GM12801 (cell line): ENCODE data around the gene C11orf52.

Source experiments
- TF ChIP-seq, protein P1 (sequence below): IDR thresholded peaks from one replicate; pipeline ENCODE4 v1.5.1; 2011; ENCODE audit warnings: control low read depth; ENCODE audit not compliant: insufficient read length; ENCODE audit errors: extremely low read depth

Gene C11orf52

DNA sequence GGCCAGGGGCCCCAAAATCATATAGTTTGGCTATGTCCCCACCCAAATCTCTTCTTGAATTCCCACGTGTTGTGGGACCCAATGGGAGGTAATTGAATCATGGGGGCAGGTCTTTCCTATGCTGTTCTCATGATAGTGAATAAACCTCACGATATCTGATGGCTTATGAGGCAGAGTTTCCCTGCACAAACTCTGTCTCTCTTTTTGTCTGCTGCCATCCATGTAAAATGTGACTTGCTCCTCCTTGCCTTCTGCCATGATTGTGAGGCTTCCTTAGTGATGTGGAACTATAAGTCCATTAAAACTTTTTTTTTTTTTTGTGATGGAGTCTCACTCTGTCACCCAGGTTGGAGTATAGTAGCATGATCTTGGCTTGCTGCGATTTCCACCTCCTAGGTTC lies 32.9 kb downstream of the C11orf52 start:
- TF ChIP-seq, protein P1, sequence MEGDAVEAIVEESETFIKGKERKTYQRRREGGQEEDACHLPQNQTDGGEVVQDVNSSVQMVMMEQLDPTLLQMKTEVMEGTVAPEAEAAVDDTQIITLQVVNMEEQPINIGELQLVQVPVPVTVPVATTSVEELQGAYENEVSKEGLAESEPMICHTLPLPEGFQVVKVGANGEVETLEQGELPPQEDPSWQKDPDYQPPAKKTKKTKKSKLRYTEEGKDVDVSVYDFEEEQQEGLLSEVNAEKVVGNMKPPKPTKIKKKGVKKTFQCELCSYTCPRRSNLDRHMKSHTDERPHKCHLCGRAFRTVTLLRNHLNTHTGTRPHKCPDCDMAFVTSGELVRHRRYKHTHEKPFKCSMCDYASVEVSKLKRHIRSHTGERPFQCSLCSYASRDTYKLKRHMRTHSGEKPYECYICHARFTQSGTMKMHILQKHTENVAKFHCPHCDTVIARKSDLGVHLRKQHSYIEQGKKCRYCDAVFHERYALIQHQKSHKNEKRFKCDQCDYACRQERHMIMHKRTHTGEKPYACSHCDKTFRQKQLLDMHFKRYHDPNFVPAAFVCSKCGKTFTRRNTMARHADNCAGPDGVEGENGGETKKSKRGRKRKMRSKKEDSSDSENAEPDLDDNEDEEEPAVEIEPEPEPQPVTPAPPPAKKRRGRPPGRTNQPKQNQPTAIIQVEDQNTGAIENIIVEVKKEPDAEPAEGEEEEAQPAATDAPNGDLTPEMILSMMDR = no peak

DNA sequence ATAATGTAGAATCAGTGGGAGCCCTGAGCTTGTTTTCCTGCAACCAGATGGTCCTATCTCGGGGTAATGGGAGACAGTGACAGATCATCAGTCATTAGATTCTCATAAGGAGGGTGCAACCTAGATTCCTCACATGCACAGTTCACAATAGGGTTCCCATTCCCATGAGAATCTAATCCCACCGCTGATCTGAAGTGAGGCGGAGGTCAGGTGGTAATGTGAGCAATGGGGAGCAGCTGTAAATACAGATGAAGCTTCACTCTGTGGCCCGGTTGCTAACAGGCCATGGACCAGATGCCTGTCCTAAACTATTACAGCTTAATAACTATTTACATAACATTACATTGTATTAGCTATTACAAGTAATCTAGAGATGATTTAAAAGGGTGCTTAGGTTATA lies 35.4 kb downstream of the C11orf52 start:
- TF ChIP-seq, protein P1 = no peak

DNA sequence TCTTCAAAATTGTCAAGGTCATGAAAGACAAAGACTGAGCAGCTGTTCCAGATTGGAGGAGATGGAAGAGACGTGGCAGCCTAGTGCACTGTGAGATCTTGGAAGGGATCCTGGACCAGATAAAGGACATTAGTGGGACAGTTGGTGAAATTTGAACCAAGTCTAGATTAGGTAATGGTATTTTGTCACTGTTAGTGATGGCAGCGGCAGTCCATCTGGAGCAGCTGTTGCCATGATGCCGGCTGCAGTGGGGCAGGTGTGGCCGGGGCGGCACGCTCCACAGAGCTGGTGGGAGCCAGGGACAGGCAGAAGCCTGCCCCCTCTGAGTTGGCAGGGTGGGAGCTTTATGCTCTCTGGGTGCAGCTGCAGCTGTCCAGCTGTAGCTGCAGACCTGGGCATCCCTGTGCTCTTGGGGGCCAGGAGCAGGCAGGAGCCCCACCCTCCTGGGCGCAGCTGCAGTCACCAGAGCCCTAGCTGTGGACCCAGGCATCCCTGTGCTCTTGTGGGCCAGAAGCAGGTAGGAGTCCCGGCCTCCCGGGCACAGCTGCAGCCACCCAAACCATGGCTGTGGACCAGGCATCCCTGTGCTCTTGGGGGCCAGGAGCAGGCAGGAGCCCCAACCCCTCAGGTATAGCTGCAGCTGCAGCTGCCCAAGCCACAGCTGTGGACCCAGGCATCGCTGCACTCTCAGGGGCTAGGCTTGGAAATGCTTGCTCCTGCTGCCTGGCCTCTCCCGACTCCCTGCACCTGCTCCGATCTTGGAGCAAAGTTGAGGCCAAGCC lies 39.1 kb downstream of the C11orf52 start:
- TF ChIP-seq, protein P1 = no peak

DNA sequence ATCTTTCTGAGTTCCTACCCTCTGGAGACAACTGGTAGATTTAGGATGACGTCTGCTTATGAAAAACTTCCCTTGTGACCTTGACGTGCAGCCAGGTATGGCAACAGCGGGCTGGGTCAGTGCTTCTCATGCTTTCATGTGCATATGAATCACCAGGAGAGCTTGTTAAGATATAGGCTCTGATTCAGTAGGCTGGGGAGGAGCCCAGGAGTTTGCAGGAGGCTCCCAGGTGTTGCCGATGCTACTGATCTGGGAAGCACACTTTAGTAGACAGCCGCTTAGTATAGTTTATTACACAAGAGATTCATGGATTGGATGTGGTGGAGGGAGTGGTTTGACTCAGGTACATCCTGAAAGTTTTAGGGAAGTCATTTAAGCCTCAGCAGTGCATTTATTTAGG lies 42.2 kb downstream of the C11orf52 start:
- TF ChIP-seq, protein P1 = no peak

DNA sequence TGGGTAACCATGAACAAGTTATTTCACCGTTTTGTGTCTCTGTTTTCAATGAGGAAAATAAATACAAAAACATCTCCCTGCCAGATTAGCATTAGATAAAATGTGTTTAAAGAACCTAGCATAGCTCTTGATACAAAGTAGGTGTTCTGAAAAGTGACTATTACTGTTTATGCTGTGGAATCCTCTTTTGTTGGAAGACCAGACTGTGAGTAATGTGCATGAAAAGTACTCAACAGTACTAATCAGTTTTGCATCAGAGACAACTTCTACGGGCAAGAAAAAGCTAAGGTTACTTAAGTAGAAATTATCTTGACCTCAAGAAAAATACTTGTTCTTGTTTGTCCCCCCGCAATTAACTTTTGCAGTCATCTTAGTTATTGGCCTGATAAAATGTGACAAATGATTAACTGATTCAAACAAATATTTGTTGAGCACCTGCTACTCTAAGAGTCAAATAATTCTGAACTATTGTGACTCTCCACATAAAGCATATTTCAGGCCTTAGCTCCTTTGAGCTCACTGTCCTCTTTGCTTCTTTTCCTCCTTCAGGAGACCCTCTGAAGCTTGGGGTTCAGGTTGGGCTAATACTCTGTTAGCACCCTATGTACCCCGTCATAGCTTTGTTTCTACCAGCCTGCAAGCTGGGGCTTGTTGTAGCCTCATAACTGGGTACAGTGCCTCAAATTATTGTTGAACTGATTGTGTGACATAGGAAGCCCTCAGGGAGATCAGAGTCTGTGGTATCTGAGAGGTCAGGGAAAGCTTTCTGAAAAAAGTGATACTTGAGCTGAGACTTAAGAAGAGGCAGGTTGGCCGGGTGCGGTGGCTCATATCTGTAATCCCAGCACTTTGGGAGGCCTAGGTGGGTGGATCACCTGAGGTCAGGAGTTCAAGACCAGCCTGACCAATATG lies 42.9 kb downstream of the C11orf52 start:
- TF ChIP-seq, protein P1 = no peak

DNA sequence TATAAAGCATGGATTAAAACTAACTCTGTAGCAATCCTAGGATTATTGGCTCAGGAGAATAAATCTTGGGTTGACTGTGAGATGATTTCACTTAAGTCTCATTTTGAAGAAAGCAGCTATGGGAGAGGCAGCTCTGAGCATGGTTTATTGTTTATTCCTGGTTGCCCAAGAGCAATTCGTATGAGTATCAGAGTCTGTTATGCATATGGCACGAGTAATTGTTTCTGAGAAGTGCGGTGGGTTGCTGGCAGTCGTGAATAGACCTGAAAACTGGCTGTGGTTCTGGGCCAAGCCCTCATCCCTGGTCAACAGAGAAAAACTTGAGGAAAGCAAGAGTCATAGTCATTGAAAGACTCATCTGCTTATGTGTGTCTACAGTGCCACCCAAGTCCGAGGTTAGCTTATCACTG lies 45.2 kb downstream of the C11orf52 start:
- TF ChIP-seq, protein P1 = no peak

DNA sequence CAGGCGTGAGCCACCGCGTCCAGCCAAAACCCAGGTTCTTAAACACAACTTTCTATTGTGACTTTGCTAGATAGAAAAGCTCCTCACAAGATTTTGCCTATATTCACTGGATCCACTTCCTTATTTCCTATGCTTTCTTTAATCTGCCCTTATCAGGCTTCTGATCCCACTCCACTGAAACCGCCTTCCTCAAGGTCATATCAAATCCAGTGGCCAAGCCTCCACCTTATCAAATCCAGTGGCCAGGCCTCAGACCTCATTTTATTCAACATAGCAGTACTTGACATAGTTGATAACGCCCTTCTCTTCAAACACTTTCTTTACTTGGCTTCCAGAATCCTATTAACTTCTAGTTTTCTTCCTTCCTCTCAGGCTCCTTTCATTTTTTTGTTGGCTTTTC lies 48.0 kb downstream of the C11orf52 start:
- TF ChIP-seq, protein P1 = no peak
